GM21717 (cell line): Measurements from ENCODE around the gene CLEC16A.

ENCODE experiments used
- ATAC-seq: cut with Tn5 transposase; IDR thresholded peaks from one replicate; pipeline ENCODE4 v1.9.1; 2021; ENCODE audit warnings: mild to moderate bottlenecking, moderate library complexity; ENCODE audit not compliant: unreplicated experiment

CLEC16A gene

GRCh38 chr16:11225677-11226549 is 281.5 kb downstream of the CLEC16A start:
- ATAC-seq: no peak

DNA sequence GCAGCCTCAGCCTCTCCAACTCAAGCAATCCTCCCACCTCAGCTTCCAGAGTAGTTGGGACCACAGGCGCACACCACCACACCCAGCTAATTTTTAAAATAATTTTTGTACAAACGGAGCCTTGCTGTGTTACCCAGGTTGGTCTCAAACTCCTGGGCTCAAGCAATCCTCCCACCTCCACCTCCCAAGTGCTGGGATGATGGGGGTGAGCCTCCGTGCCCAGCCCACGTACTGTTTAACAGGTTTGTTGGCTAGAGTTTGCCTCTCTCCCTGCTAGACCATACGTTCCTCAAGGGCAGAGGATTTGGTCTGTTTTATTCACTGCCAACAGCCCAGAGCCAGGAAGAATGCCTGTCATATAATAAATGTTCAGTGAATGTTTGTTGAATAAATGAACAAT is 285.1 kb downstream of the CLEC16A start:
- ATAC-seq: no peak

DNA sequence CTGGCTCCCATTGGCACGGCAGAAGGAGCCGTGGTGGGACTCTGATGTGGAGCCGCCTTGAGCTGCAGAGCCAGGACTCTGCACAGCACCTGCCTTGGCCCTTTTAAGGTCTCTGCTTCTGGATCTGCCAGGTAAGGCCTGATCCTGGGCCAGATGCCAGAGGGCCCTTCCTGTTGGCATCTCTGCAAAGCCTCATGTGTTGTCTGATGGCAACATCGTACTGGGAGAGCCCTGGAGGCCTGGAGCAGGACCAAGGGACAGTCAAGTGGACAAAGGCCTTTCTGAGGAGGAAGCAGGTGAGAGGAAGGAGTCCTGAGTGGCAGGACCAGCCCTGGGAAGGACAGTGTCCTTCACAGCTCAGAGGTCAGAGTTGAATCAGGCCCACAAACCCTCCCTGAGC is 285.5 kb downstream of the CLEC16A start:
- ATAC-seq: no peak

GRCh38 chr16:11231367-11231970 is 287.1 kb downstream of the CLEC16A start:
- ATAC-seq: no peak
